Colonic mucosa (tissue), 4 donors: ENCODE measurements around the gene LATS1. TPM values are rescaled to one million over a fixed set of nuclear protein-coding genes. Genes with fewer than 3 reads are reported as not detected.

Source experiments
- DNase-seq: peaks from one replicate; pipeline ENCODE4 v3.0.0-alpha.2; 2020
- H3K27ac ChIP-seq: fragments of 200-600 bp; one replicate; pipeline ENCODE4 v1.8.0; 2021
- H3K27me3 ChIP-seq: fragments of 200-600 bp; one replicate; pipeline ENCODE4 v1.8.0; 2021
- H3K36me3 ChIP-seq: fragments of 200-600 bp; one replicate; pipeline ENCODE4 v1.8.0; 2021
- H3K4me1 ChIP-seq: fragments of 200-600 bp; one replicate; pipeline ENCODE4 v1.8.0; 2021; ENCODE audit warnings: mild to moderate bottlenecking
- H3K4me3 ChIP-seq: fragments of 200-600 bp; one replicate; pipeline ENCODE4 v1.8.0; 2021
- H3K9ac ChIP-seq, 2 donors: one replicate each; pipeline ENCODE4 v1.7.0; 2013; ENCODE audit warnings: control low read depth in 2 of 2, low read depth in 2 of 2, low read length in 2 of 2
- H3K9me3 ChIP-seq: fragments of 200-600 bp; one replicate; pipeline ENCODE4 v1.8.0; 2021
- CTCF ChIP-seq: fragments of 200-600 bp; IDR thresholded peaks from one replicate; pipeline ENCODE4 v1.8.0; 2022; ENCODE audit warnings: antibody characterized with exemption, mild to moderate bottlenecking
- intact Hi-C: fragments of 100-400 bp; cut with DNase I; formaldehyde crosslinking; loops from one replicate; pipeline ENCODE4 v1.14.1; 2022
- total RNA-seq, 2 donors: library from RNA; stranded (reverse); fragmentation: NEBNext Ultra II Directional in 1 of 2; extraction: Animal tissue kit (Norgen Biotek cat#: 25700) in 1 of 2; gene quantifications; one replicate each; pipeline ENCODE4 v1.2.1, GENCODE V29; 2021
- donor health status: healthy.
- donor health status: DM: no; HTN: no; CAD: no.
- donor health status: DM: no; HTN: no; CAD: no.

The LATS1 gene
- total RNA-seq, 2 donors from 2014 or later = 17.2 to 26.5 TPM

- intact Hi-C loops = no loop called here
- no peak for DNase-seq
- Histone ChIP-seq H3K4me3 (no peak overlapping the region), H3K4me1 (no peaks in the 10 kb centered on the region), H3K27me3 (no peaks in the 10 kb centered on the region), H3K9ac (no peak overlapping the region), H3K9me3 (no peaks in the 10 kb centered on the region), H3K27ac (no peak overlapping the region), H3K36me3 (peaks cover 6% of the 10 kb centered on the region)
- no peak for TF ChIP-seq CTCF
Measured at GRCh38 chr6:149733089-149733720, 15.3 kb upstream of the LATS1 start.

GRCh38 chr6:149729824-149730223 lies 11.9 kb upstream of the LATS1 start:
- Histone ChIP-seq H3K27me3 (no peaks in the 10 kb centered on the region), H3K36me3 (peaks cover 6% of the 10 kb centered on the region), H3K9ac (no peak overlapping the region), H3K9me3 (no peaks in the 10 kb centered on the region), H3K4me3 (no peak overlapping the region), H3K4me1 (no peaks in the 10 kb centered on the region), H3K27ac (no peak overlapping the region)
- no peak for DNase-seq
- no peak for TF ChIP-seq CTCF
- intact Hi-C loops = no loop called here

- Histone ChIP-seq H3K4me1 (no peaks in the 10 kb centered on the region), H3K27me3 (no peaks in the 10 kb centered on the region), H3K9ac (no peak overlapping the region), H3K4me3 (no peak overlapping the region), H3K27ac (peak overlapping the region; percentile 30), H3K9me3 (no peaks in the 10 kb centered on the region), H3K36me3 (peaks cover 6% of the 10 kb centered on the region)
- no peak for TF ChIP-seq CTCF
- DNase-seq = no peak
- intact Hi-C loops = no loop called here
Measured at GRCh38 chr6:149728499-149729234, 10.8 kb upstream of the LATS1 start.

- intact Hi-C loops = no loop called here
- Histone ChIP-seq H3K27ac (peak overlapping the region; percentile 30), H3K9ac (no peak overlapping the region), H3K9me3 (no peaks in the 10 kb centered on the region), H3K36me3 (peaks cover 6% of the 10 kb centered on the region), H3K4me1 (no peaks in the 10 kb centered on the region), H3K4me3 (no peak overlapping the region), H3K27me3 (no peaks in the 10 kb centered on the region)
- no peak for TF ChIP-seq CTCF
- DNase-seq = no peak
Measured at GRCh38 chr6:149727793-149728498, 10.0 kb upstream of the LATS1 start.

GRCh38 chr6:149725785-149726184 lies 7.9 kb upstream of the LATS1 start:
- Histone ChIP-seq H3K36me3 (peaks cover 3% of the 10 kb centered on the region), H3K27ac (no peak overlapping the region), H3K9me3 (no peaks in the 10 kb centered on the region), H3K27me3 (no peaks in the 10 kb centered on the region), H3K4me1 (no peaks in the 10 kb centered on the region), H3K9ac (no peak overlapping the region), H3K4me3 (no peak overlapping the region)
- no peak for DNase-seq
- intact Hi-C loops = no loop called here
- TF ChIP-seq CTCF = no peak
